COLO668 (cell line): ENCODE results near the gene ARMC9.
"Not testable (repeated sequence)": the region's sequence is repeated elsewhere in the genome, so short reads cannot be mapped to it uniquely, and the experiment has no call there.

Source experiments
- DNase-seq: peaks from one replicate; lab custom pipeline; 2025; ENCODE audit not compliant: unreplicated experiment; lab: John Stamatoyannopoulos, UW

ARMC9 gene

GRCh38 chr2:231395188-231396057 lies 197.0 kb downstream of the ARMC9 start, which contains the start of gene B3GNT7:
Gene B3GNT7, plus strand, starts transcription at chr2:231395710. Its CDS starts 94 bp downstream, at chr2:231395804.
- DNase-seq: no peak

DNA sequence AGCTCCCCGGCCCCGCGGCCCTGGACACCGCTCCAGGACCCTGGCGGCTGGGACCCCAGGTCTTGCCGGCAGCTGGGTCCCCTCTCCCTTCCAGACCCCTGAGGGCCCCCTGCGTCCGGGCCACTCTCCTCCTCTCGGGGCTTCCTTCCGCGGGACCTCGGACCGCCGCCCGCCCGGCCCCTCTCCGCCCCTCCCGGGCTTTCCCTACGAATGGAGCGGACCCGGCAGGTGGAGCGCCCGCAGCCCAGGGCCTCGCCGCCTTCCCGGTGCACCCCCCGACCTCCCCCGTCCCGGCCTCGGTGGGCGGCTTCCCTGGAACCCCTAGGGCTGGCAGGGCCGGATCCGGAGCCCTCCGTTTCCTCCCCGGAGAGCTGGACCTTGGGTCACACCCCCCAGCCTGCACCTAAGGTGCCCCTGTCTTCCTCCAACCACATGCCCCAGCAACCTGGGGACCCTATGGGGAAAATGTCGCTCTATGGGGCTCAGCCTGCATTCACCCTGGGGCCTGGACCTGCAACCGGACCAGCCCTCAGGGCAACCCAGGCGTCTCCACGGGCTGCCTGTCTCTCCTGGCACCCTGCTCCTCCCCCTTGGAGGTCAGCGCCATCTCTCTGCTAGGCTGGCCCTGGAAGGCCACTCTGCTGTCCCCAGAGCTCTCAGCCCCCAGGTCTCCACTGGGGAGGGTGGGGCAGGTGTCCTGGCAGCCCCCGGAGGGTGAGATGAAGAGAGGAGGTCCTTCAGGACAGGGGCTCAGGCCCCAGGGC lies 197.8 kb downstream of the ARMC9 start:
- no peak for DNase-seq

DNA sequence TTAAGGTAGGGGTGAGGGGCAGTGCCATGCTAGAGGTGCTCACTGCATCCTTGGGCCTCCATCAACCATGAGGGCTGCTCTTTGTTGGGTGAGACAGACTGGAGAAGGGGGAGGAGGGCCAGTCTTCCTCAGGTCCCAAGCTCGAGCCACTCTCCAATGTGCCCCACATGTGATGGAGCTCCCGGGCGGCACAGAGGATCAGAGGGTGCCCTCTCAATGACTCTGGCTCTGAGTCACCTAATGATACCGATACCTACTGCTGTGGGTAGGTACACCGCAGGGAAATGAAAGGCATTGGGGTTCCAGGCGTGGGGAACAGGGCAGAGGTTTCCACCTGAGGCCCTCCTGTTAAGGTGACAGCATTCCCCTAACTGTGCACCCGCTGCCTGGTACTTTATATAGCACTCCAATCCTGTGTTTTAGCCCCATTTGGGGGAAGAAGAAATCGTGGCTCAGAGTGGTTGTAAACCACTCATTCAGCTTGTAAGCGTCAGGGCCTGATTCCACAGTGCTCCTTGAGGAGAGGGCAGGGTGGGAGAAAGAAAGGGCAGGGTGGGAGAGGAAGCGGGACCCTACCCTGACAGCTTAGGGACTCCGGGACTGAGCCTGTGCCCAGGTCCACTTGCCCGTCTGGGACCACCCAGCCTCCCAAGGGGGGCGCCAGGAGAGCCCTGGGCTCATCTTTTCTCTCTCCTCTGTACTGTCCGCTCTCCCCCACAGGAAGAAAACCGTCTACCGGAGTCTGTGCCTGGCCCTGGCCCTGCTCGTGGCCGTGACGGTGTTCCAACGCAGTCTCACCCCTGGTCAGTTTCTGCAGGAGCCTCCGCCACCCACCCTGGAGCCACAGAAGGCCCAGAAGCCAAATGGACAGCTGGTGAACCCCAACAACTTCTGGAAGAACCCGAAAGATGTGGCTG lies 198.8 kb downstream of the ARMC9 start:
- DNase-seq: no peak

GRCh38 chr2:231397928-231398294 lies 199.5 kb downstream of the ARMC9 start:
- no peak for DNase-seq

- no peak for DNase-seq
Measured at GRCh38 chr2:231398585-231398984, 200.2 kb downstream of the ARMC9 start.

GRCh38 chr2:231399046-231399852 lies 200.8 kb downstream of the ARMC9 start:
- DNase-seq: no peak

GRCh38 chr2:231399853-231400680 lies 201.6 kb downstream of the ARMC9 start:
- DNase-seq: no peak

- DNase-seq: not testable (repeated sequence)
Measured at GRCh38 chr2:231400681-231401080, 202.2 kb downstream of the ARMC9 start.

DNA sequence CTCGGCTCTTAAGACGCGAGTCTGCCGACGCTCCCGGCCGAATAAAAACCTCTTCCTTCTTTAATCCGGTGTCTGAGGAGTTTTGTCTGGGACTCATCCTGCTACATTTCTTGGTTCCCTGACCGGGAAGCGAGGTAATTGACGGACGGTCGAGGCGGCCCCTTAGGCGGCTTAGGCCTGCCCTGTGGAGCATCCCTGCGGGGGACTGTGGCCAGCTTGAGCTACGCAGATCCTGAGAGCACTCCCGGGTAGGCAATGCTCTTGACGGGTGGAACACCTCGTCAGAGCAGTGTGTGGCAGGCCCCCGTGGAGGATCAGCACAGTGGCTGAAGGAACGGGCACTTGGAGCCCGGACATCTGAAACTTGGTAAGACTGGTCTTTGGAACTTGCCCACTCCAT lies 202.7 kb downstream of the ARMC9 start:
- not testable (repeated sequence) for DNase-seq

DNA sequence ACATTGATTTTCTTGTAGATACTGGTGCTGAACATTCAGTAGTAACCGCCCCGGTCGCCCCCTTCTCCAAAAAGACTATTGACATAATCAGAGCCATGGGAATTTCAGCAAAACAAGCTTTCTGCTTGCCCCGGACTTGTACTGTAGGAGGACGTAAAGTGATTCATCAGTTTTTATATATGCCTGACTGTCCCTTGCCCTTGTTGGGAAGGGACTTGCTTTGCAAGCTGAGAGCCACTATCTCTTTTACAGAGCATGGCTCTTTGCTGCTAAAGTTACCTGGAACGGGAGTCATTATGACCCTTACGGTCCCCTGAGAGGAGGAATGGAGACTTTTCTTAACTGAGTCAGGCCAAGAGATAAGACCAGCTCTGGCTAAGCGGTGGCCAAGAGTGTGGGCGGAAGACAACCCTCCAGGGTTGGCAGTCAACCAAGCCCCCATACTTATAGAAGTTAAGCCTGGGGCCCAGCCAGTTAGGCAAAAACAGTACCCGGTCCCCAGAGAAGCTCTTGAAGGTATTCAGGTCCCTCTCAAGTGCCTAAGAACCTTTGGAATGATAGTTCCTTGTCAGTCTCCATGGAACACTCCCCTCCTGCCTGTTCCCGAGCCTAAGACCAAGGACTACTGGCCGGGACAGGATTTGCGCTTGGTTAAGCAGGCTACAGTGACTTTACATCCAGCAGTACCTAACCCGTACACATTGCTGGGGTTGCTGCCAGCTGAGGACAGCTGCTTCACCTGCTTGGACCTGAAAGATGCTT lies 205.2 kb downstream of the ARMC9 start:
- DNase-seq: not testable (repeated sequence)

- not testable (repeated sequence) for DNase-seq
Measured at GRCh38 chr2:231404183-231404578, 205.8 kb downstream of the ARMC9 start.

DNA sequence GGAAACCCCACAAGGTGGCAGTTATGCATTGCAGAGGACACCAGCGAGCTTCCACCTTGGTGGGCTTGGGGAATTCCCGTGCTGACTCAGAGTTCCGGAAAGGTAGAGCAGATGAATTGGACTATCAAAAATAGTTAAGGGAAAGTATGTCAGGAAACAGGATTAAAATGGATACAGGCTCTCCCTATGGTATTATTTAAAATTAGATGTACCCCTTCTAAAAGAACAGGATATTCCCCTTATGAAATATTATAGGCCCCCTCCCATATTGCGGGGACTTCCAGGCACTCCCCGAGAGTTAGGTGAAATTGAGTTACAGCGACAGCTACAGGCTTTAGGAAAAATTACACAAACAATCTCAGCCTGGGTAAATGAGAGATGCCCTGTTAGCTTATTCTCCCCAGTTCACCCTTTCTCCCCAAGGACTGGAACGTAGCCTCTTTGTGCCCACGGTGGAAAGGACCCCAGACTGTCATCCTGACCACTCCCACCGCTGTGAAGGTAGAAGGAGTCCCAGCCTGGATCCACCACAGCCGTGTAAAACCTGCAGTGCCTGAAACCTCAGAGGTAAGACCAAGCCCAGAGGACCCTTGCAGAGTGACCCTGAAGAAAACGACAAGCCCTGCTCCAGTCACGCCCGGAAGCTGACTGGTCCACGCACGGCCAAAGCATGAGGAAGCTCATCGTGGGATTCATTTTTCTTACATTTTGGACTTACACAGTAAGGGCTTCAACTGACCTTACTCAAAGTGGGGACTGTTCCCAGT lies 207.4 kb downstream of the ARMC9 start:
- not testable (repeated sequence) for DNase-seq

DNA sequence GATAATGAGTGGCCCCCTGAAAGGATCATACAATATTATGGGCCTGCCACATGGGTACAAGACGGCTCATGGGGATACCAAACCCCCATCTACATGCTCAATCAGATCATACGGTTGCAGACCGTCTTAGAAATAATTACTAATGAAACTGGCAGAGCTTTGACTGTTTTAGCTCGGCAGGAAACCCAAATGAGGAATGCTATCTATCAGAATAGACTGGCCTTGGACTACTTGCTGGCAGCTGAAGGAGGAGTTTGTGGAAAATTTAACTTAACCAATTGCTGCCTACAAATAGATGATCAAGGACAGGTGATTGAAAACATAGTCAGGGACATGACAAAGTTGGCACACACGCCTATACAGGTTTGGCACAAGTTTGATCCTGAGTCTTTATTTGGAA lies 209.3 kb downstream of the ARMC9 start:
- DNase-seq: not testable (repeated sequence)

DNA sequence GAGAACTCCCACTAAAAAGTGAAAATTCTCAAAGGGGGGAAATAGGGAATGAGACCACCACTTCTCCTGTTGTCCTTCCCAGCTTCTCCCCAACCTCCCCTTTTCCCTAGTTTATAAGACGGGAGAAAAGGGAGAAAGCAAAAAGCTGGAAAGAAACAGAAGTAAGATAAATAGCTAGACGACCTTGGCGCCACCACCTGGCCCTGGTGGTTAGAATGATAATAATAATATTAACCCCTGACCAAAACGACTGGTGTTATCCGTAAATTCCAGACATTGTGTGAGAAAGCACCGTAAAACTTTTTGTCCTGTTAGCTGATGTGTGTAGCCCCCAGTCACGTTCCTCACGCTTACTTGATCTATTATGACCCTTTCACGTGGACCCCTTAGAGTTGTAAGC lies 209.9 kb downstream of the ARMC9 start:
- DNase-seq: not testable (repeated sequence)

GRCh38 chr2:231409776-231410175 lies 211.3 kb downstream of the ARMC9 start:
- no peak for DNase-seq

GRCh38 chr2:231410293-231411004 lies 212.0 kb downstream of the ARMC9 start:
- DNase-seq: no peak

DNA sequence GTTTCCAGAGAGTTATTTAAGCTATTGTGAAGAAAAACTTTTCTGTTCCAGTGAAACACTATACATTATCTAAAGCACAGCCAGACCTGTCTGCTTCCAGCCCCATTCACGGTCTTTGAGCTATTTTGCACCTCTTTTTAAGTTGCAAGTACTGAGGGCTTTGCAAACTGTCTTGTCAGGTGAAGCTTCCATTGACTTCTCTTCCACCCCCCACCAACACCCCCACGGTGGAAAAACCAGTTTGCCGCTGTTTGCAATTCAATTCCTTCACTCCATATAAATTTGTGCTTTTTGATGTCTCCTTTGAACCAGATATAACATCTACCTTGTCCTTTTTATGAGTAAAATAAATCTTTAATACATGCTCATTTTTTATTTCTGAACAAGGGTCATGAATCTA lies 212.8 kb downstream of the ARMC9 start:
- no peak for DNase-seq
